Esophagus muscularis mucosa (tissue), 3 donors: ENCODE measurements around the gene GABARAPL2.

Experiments used
- CTCF ChIP-seq, 3 experiments: fragments of 200-600 bp in 2 of 3; fragments of 450-650 bp in 1 of 3; sonication (generic) in 2 of 3; IDR thresholded peaks; one replicate each; pipeline ENCODE4 v1.5.1; 2017 to 2019; ENCODE audit warnings: antibody characterized with exemption in 3 of 3, mild to moderate bottlenecking in 2 of 3, moderate library complexity in 1 of 3
- POLR2A ChIP-seq: fragments of 450-650 bp; IDR thresholded peaks from one replicate; pipeline ENCODE4 v1.6.1; 2017; ENCODE audit warnings: antibody characterized with exemption, moderate library complexity, mild to moderate bottlenecking, low read depth

- TF ChIP-seq CTCF (IDR thresholded peaks at IDR 0.05) (no peak), POLR2A (no peak)
These were observed 47.0 kb upstream of the GABARAPL2 start for GRCh38 chr16:75519175-75519574.
